HepG2 (cell line): ENCODE results near the gene CLEC20A. TPM values are rescaled to one million over a fixed set of nuclear protein-coding genes. Genes with fewer than 3 reads are reported as not detected.

Experiments
- AFF4 ChIP-seq: sonication (generic); formaldehyde crosslinking; IDR thresholded peaks from 2 replicates; pipeline ENCODE4 v1.4.0; 2020; ENCODE audit warnings: missing genetic modification reagents
- CEBPG ChIP-seq: IDR thresholded peaks from 2 replicates; pipeline ENCODE4 v1.6.1; 2016
- CTCF ChIP-seq: sonication (generic); formaldehyde crosslinking; IDR thresholded peaks from 2 replicates; pipeline ENCODE4 v1.5.0; 2020; ENCODE audit warnings: mild to moderate bottlenecking, missing genetic modification reagents, moderate library complexity
- HMGA1 ChIP-seq: sonication (generic); formaldehyde crosslinking; conservative IDR thresholded peaks from 2 replicates; pipeline ENCODE4 v1.4.0; 2020; ENCODE audit warnings: missing genetic modification reagents
- HOMEZ ChIP-seq: IDR thresholded peaks from 2 replicates; pipeline ENCODE4 v1.6.1; 2016; ENCODE audit warnings: low read depth
- SP140L ChIP-seq: sonication (generic); formaldehyde crosslinking; IDR thresholded peaks from 2 replicates; pipeline ENCODE4 v1.4.0; 2020; ENCODE audit warnings: missing genetic modification reagents, borderline replicate concordance
- ZBTB10 ChIP-seq: sonication (generic); formaldehyde crosslinking; IDR thresholded peaks from 2 replicates; pipeline ENCODE4 v1.4.0; 2020; ENCODE audit warnings: missing genetic modification reagents, borderline replicate concordance
- ZFP36L2 ChIP-seq: sonication (generic); formaldehyde crosslinking; IDR thresholded peaks from 2 replicates; pipeline ENCODE4 v1.4.0; 2020; ENCODE audit warnings: missing genetic modification reagents
- ZFP90 ChIP-seq: sonication (generic); formaldehyde crosslinking; IDR thresholded peaks from 2 replicates; pipeline ENCODE4 v1.8.0; 2022; ENCODE audit warnings: missing genetic modification reagents, mild to moderate bottlenecking, inconsistent platforms, borderline replicate concordance
- ZNF263 ChIP-seq: sonication (generic); formaldehyde crosslinking; IDR thresholded peaks from 2 replicates; pipeline ENCODE4 v1.4.0; 2020; ENCODE audit warnings: missing genetic modification reagents
- ZNF512 ChIP-seq: sonication (generic); formaldehyde crosslinking; IDR thresholded peaks from 2 replicates; pipeline ENCODE4 v1.4.0; 2020; ENCODE audit warnings: mild to moderate bottlenecking, missing genetic modification reagents
- ZUFSP ChIP-seq: sonication (generic); formaldehyde crosslinking; IDR thresholded peaks from 2 replicates; pipeline ENCODE4 v1.9.0; 2021; ENCODE audit warnings: missing genetic modification reagents, mild to moderate bottlenecking, borderline replicate concordance
- polyA plus RNA-seq, 8 experiments: library from polyadenylated mRNA; depleted of rRNA in 3 of 8; stranded (reverse) in 7 of 8; unstranded in 1 of 8; fragments of >200 nt; fragmentation: Illumina TruSeq in 4 of 8; extraction: Trizol in 4 of 8; gene quantifications; 2 replicates each; pipeline versions ENCODE4 v1.2.1 to v1.2.3, GENCODE V29; 2011 to 2016; ENCODE audit warnings: low read depth in 4 of 8, missing spikeins in 1 of 8, mixed read lengths in 1 of 8; ENCODE audit not compliant: insufficient read depth in 1 of 8
- total RNA-seq, 5 experiments: library from RNA; depleted of rRNA; stranded (reverse); fragments of >200 nt; fragmentation: Illumina TruSeq; extraction: Trizol; gene quantifications; 2 replicates each; pipeline ENCODE4 v1.2.3, GENCODE V29; 2016; ENCODE audit warnings: low read depth in 1 of 5

CLEC20A gene
- total and polyA plus RNA-seq, 2 of the 13 experiments (the other 11 are each of a cell fraction or from before 2014, with no cell fraction given), result not detected

GRCh38 chr1:178532392-178532791 lies 35.6 kb upstream of the CLEC20A start (continued):
- TF ChIP-seq SP140L (no peak), ZNF512 (CRISPR knock-in tag) (no peak), ZFP90 (0 out of 2 replicates have a peak, but pooled peaks have one; percentile 23), ZBTB10 (CRISPR knock-in tag) (no peak), CEBPG (CRISPR knock-in tag) (no peak), CTCF (CRISPR knock-in tag) (peak; percentile 96), ZUFSP (CRISPR knock-in tag) (no peak), ZNF263 (0 out of 2 replicates have a peak, but pooled peaks have one; percentile 11), HMGA1 (CRISPR knock-in tag) (no peak), AFF4 (CRISPR knock-in tag) (no peak), HOMEZ (CRISPR knock-in tag) (no peak), ZFP36L2 (CRISPR knock-in tag) (no peak)
